H1 (cell line): ENCODE results near the gene OLA1. TPM values are rescaled to one million over a fixed set of nuclear protein-coding genes. Genes with fewer than 3 reads are reported as not detected.

ENCODE experiments used
- CTCF ChIA-PET: fragments of 300-600 bp; sonication (Branson Sonifier 250); formaldehyde crosslinking; loops from one replicate; lab custom pipeline; 2021; ENCODE audit not compliant: partially characterized antibody; lab: Charles Lee
- POLR2A ChIA-PET: fragments of 300-600 bp; sonication (Branson Sonifier 250); formaldehyde crosslinking; loops from one replicate; lab custom pipeline; 2021; ENCODE audit warnings: inconsistent platforms; ENCODE audit not compliant: partially characterized antibody; lab: Charles Lee
- DNase-seq, 2 experiments: peaks; one replicate each; pipeline versions ENCODE4 v3.0.0 to v3.0.0-alpha.2; 2010 to 2022; ENCODE audit warnings: low spot score in 2 of 2, low read depth in 1 of 2, mixed read lengths in 1 of 2
- FAIRE-seq: peaks from 2 replicates; lab custom pipeline; 2011; peaks lifted over from hg19 to GRCh38; lab: Jason Lieb, UNC
- H2AFZ ChIP-seq: 2 replicates; pipeline ENCODE4 v1.8.1; 2012; ENCODE audit warnings: low read length, inconsistent platforms
- H2AK5ac ChIP-seq: 2 replicates; pipeline ENCODE4 v1.6.1; 2013; ENCODE audit warnings: low read depth, low read length
- H2BK120ac ChIP-seq: replicated peaks from 2 replicates; pipeline ENCODE3; 2013; ENCODE audit warnings: low read depth, low read length, inconsistent platforms
- H2BK12ac ChIP-seq: 2 replicates; pipeline ENCODE4 v1.6.1; 2013; ENCODE audit warnings: low read depth, low read length
- H2BK15ac ChIP-seq: 2 replicates; pipeline ENCODE4 v1.6.1; 2013; ENCODE audit warnings: low read length
- H2BK20ac ChIP-seq: 2 replicates; pipeline ENCODE4 v1.6.1; 2013; ENCODE audit warnings: low read length
- H2BK5ac ChIP-seq: 2 replicates; pipeline ENCODE4 v1.6.1; 2013; ENCODE audit warnings: low read depth, low read length
- H3K14ac ChIP-seq: 2 replicates; pipeline ENCODE4 v1.6.1; 2013; ENCODE audit warnings: inconsistent platforms; ENCODE audit not compliant: insufficient read length
- H3K18ac ChIP-seq: 2 replicates; pipeline ENCODE4 v1.6.1; 2013; ENCODE audit warnings: low read length; ENCODE audit errors: extremely low read depth
- H3K23ac ChIP-seq: 2 replicates; pipeline ENCODE4 v1.6.1; 2013; ENCODE audit warnings: inconsistent platforms; ENCODE audit not compliant: insufficient read length
- H3K23me2 ChIP-seq: 2 replicates; pipeline ENCODE4 v1.6.1; 2013; ENCODE audit warnings: low read depth, low read length
- H3K27ac ChIP-seq: 2 replicates; pipeline ENCODE4 v1.6.1; 2011; ENCODE audit warnings: low read depth, low read length, inconsistent platforms
- H3K27me3 ChIP-seq, 4 experiments: replicated peaks in 1 of 4; 1 replicate in 1 of 4; 2 replicates in 3 of 4; pipeline versions ENCODE4 v1.6.1 to v1.8.1; 2011 to 2013; ENCODE audit warnings: low read length in 3 of 4, mild to moderate bottlenecking in 3 of 4, inconsistent platforms in 2 of 4, mixed read lengths in 2 of 4, moderate library complexity in 1 of 4; ENCODE audit not compliant: control insufficient read depth in 3 of 4, insufficient read depth in 3 of 4; ENCODE audit errors: extremely low read depth in 1 of 4
- H3K36me3 ChIP-seq, 4 experiments: 2 replicates each; pipeline versions ENCODE4 v1.6.1 to v1.8.1; 2011 to 2013; ENCODE audit warnings: mild to moderate bottlenecking in 4 of 4, low read length in 3 of 4, moderate library complexity in 2 of 4, control low read depth in 1 of 4, inconsistent platforms in 1 of 4; ENCODE audit not compliant: insufficient read depth in 4 of 4, control insufficient read depth in 2 of 4
- H3K4ac ChIP-seq: replicated peaks from 2 replicates; pipeline ENCODE3; 2013; ENCODE audit warnings: low read length, low read depth, mixed read lengths, inconsistent platforms; ENCODE audit not compliant: insufficient read length
- H3K4me1 ChIP-seq, 4 experiments: replicated peaks in 1 of 4; 1 replicate in 1 of 4; 2 replicates in 3 of 4; pipeline versions ENCODE4 v1.6.1 to v1.8.1; 2011 to 2013; ENCODE audit warnings: low read length in 3 of 4, inconsistent platforms in 2 of 4, mixed read lengths in 1 of 4; ENCODE audit not compliant: insufficient read depth in 4 of 4, control insufficient read depth in 3 of 4
- H3K4me2 ChIP-seq, 2 experiments: 2 replicates each; pipeline versions ENCODE4 v1.6.1 to v1.8.1; 2011 to 2013; ENCODE audit warnings: low read depth in 2 of 2, low read length in 2 of 2, control low read depth in 1 of 2, inconsistent platforms in 1 of 2, mild to moderate bottlenecking in 1 of 2; ENCODE audit not compliant: insufficient read depth in 1 of 2
- H3K4me3 ChIP-seq, 4 experiments: fragments of 200-600, 300-600 bp in 1 of 4; sonication (generic), shearing (Covaris generic), sonication (Bioruptor Twin) in 1 of 4; 2 replicates each; pipeline versions ENCODE4 v1.5.1 to v1.8.1; 2011 to 2016; ENCODE audit warnings: low read length in 4 of 4, low read depth in 3 of 4, control low read depth in 2 of 4, inconsistent platforms in 2 of 4, mild to moderate bottlenecking in 2 of 4, mixed read lengths in 1 of 4, moderate library complexity in 1 of 4; ENCODE audit not compliant: insufficient read depth in 2 of 4; ENCODE audit errors: extremely low read depth in 1 of 4
- H3K56ac ChIP-seq: replicated peaks from 2 replicates; pipeline ENCODE3; 2013; ENCODE audit warnings: low read depth, mild to moderate bottlenecking, mixed read lengths, low read length, inconsistent platforms; ENCODE audit not compliant: insufficient read length
- H3K79me1 ChIP-seq: 2 replicates; pipeline ENCODE4 v1.6.1; 2013; ENCODE audit warnings: low read depth, low read length, control low read depth
- H3K79me2 ChIP-seq, 2 experiments: 2 replicates each; pipeline versions ENCODE4 v1.6.1 to v1.8.1; 2012 to 2013; ENCODE audit warnings: low read length in 2 of 2, mild to moderate bottlenecking in 2 of 2, inconsistent platforms in 1 of 2; ENCODE audit not compliant: insufficient read depth in 2 of 2, control insufficient read depth in 1 of 2
- H3K9ac ChIP-seq, 4 experiments: replicated peaks in 1 of 4; 1 replicate in 1 of 4; 2 replicates in 3 of 4; pipeline versions ENCODE4 v1.6.1 to v1.8.1; 2011 to 2013; ENCODE audit warnings: low read depth in 3 of 4, low read length in 3 of 4, control low read depth in 2 of 4, mild to moderate bottlenecking in 2 of 4, moderate library complexity in 2 of 4, inconsistent platforms in 1 of 4; ENCODE audit errors: extremely low read depth in 1 of 4
- H3K9me3 ChIP-seq, 2 experiments: 2 replicates each; pipeline versions ENCODE4 v1.6.1 to v1.8.1; 2012 to 2013; ENCODE audit warnings: mild to moderate bottlenecking in 2 of 2, moderate library complexity in 2 of 2, control low read depth in 1 of 2, inconsistent platforms in 1 of 2, low read depth in 1 of 2, low read length in 1 of 2, mixed read lengths in 1 of 2; ENCODE audit not compliant: insufficient read depth in 2 of 2
- H4K20me1 ChIP-seq, 2 experiments: replicated peaks in 1 of 2; 2 replicates each; pipeline versions ENCODE3 to v1.8.1; 2011 to 2013; ENCODE audit warnings: inconsistent platforms in 2 of 2, low read length in 2 of 2, mild to moderate bottlenecking in 1 of 2; ENCODE audit not compliant: insufficient read depth in 2 of 2, control insufficient read depth in 1 of 2
- H4K5ac ChIP-seq: 2 replicates; pipeline ENCODE4 v1.6.1; 2013; ENCODE audit warnings: low read length, low read depth, mixed read lengths, inconsistent platforms; ENCODE audit not compliant: insufficient read length
- H4K8ac ChIP-seq: 2 replicates; pipeline ENCODE4 v1.8.0; 2013; ENCODE audit warnings: mild to moderate bottlenecking, moderate library complexity, low read length, inconsistent platforms; ENCODE audit not compliant: insufficient read depth; ENCODE audit errors: extremely low read depth
- H4K91ac ChIP-seq: replicated peaks from 2 replicates; pipeline ENCODE3; 2013; ENCODE audit warnings: low read length, mixed read lengths, inconsistent platforms; ENCODE audit not compliant: insufficient read length
- BACH1 ChIP-seq: IDR thresholded peaks from 2 replicates; pipeline ENCODE4 v1.6.1; 2012; ENCODE audit warnings: low read length, improper control_type of control experiment
- BCL11A ChIP-seq, 2 experiments: IDR thresholded peaks; one replicate each; pipeline ENCODE4 v1.6.1; 2011; ENCODE audit warnings: low read depth in 2 of 2, low read length in 2 of 2, mild to moderate bottlenecking in 2 of 2
- BRCA1 ChIP-seq: IDR thresholded peaks from 2 replicates; pipeline ENCODE4 v1.6.1; 2012; ENCODE audit warnings: low read depth, low read length, improper control_type of control experiment
- CHD2 ChIP-seq: IDR thresholded peaks from 2 replicates; pipeline ENCODE4 v1.6.1; 2012; ENCODE audit warnings: low read length, improper control_type of control experiment
- EZH2 ChIP-seq: fragments of 200-600 bp; sonication (generic); IDR thresholded peaks from 2 replicates; pipeline ENCODE4 v1.7.1; 2012; ENCODE audit warnings: low read depth, mild to moderate bottlenecking, moderate library complexity, low read length, inconsistent platforms; ENCODE audit not compliant: severe bottlenecking
- FOSL1 ChIP-seq: IDR thresholded peaks from 2 replicates; pipeline ENCODE4 v1.6.1; 2011; ENCODE audit warnings: mild to moderate bottlenecking, low read depth, low read length, moderate library complexity; ENCODE audit not compliant: insufficient read depth
- KDM4A ChIP-seq: IDR thresholded peaks from one replicate; pipeline ENCODE4 v1.7.1; 2012; ENCODE audit warnings: low read depth, mild to moderate bottlenecking, moderate library complexity, low read length, inconsistent platforms; ENCODE audit not compliant: severe bottlenecking
- NANOG ChIP-seq: IDR thresholded peaks from 2 replicates; pipeline ENCODE4 v1.6.1; 2011; ENCODE audit warnings: low read length, low read depth, mild to moderate bottlenecking, inconsistent platforms; ENCODE audit not compliant: insufficient read depth, poor library complexity, severe bottlenecking
- RBBP5 ChIP-seq: IDR thresholded peaks from 2 replicates; pipeline ENCODE4 v1.7.1; 2012; ENCODE audit warnings: low read depth, mild to moderate bottlenecking, inconsistent platforms, low read length, moderate library complexity, borderline replicate concordance
- RNF2 ChIP-seq: fragments of 200-900, 300-1000 bp; sonication (generic); IDR thresholded peaks from 2 replicates; pipeline ENCODE4 v1.7.1; 2016; ENCODE audit warnings: borderline replicate concordance, low read depth, mild to moderate bottlenecking, antibody characterized with exemption, low read length; ENCODE audit not compliant: poor library complexity, severe bottlenecking; ENCODE audit errors: missing control alignments
- SP4 ChIP-seq: IDR thresholded peaks from 2 replicates; pipeline ENCODE4 v1.6.1; 2012; ENCODE audit warnings: low read length, inconsistent platforms
- TAF7 ChIP-seq: optimal IDR thresholded peaks from 2 replicates; pipeline ENCODE3; 2011; ENCODE audit warnings: low read depth, mild to moderate bottlenecking, inconsistent platforms, low read length, moderate library complexity, borderline replicate concordance
- TCF12 ChIP-seq: IDR thresholded peaks from 2 replicates; pipeline ENCODE4 v1.6.1; 2011; ENCODE audit warnings: low read depth, mild to moderate bottlenecking, low read length
- WGBS, 2 experiments: shearing (Covaris generic) in 1 of 2; methylation state at CpG; one replicate each; pipeline versions ENCODE4 v1.1.6 to v1.1.7; 2013 to 2015; ENCODE audit warnings: low lambda C conversion rate in 2 of 2, mixed read lengths in 2 of 2, inconsistent platforms in 1 of 2, low coverage in 1 of 2, missing lambda C conversion rate in 1 of 2; ENCODE audit not compliant: insufficient replicate concordance in 2 of 2, insufficient coverage in 1 of 2, insufficient read length in 1 of 2; ENCODE audit errors: extremely low coverage in 1 of 2, missing lambda C conversion rate in 1 of 2; 5-methylcytosine and 5-hydroxymethylcytosine counted together
- polyA plus RNA-seq, 7 experiments: library from polyadenylated mRNA; depleted of rRNA in 3 of 7; stranded (reverse) in 5 of 7; unstranded in 2 of 7; fragments of >200 nt in 5 of 7; fragments of 200-250 nt in 2 of 7; gene quantifications; 1 replicate in 5 of 7; 2 replicates in 1 of 7; 4 replicates in 1 of 7; pipeline versions ENCODE4 v1.2.1 to v1.2.3, GENCODE V29; 2011 to 2013; ENCODE audit warnings: missing spikeins in 2 of 7, mixed read lengths in 2 of 7
- total RNA-seq: library from RNA; stranded (reverse); fragmentation: NEBNext Ultra II Directional; extraction: Animal tissue kit (Norgen Biotek cat#: 25700); gene quantifications from 2 replicates; pipeline ENCODE4 v1.2.1, GENCODE V29; 2021
- TF ChIP-seq, protein P1 (sequence below): IDR thresholded peaks from 2 replicates; pipeline ENCODE4 v1.6.1; 2012; ENCODE audit warnings: inconsistent platforms

Gene OLA1
- total and polyA plus RNA-seq, 2 of the 8 experiments (the other 6 are each of a cell fraction or from before 2014, with no cell fraction given), result 39.3 to 158 TPM

DNA sequence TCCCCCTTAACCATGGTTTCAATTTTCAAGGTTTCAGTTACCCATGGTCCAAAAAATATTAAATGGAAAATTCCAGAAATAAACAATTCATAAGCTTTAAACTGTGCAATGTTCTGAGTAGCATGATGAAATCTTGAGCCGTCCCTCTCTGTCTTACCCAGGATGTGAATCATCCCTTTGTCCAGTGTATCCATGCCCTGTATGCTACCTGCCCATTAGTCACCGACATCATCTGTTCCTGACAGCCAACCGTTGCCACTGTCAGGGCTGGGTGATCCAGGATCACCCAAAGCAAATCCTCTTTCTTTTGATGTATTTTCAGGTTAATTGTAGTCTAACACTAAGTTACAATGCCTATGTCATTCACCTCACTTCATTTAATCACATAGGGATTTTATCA lies 15.7 kb upstream of the OLA1 start:
- no peak overlapping the region for H4K5ac ChIP-seq
- H4K8ac ChIP-seq, result no peak overlapping the region
- H3K14ac ChIP-seq, result no peak overlapping the region
- H2AFZ ChIP-seq, result no peak overlapping the region
- H2BK120ac ChIP-seq, result no peak overlapping the region
- no peak overlapping the region for H2BK15ac ChIP-seq
- no peaks in the 10 kb centered on the region for H3K27me3 ChIP-seq
- DNase-seq (no peak), FAIRE-seq (no peak)
- no peak overlapping the region for H3K56ac ChIP-seq
- H3K23me2 ChIP-seq, result no peaks in the 10 kb centered on the region
- CTCF ChIA-PET, result no interaction called here
- no peak overlapping the region for H3K9ac ChIP-seq
- no peak overlapping the region for H3K18ac ChIP-seq
- no peaks in the 10 kb centered on the region for H3K9me3 ChIP-seq
- no peak overlapping the region for H3K4me2 ChIP-seq
- no peak overlapping the region for H2AK5ac ChIP-seq
- H2BK12ac ChIP-seq, result no peak overlapping the region
- no peak overlapping the region for H3K4me3 ChIP-seq
- 100% methylated on average over 3 of the region's 3 CpGs; no CpG with 5 or more reads in 1 of the 2 experiments for WGBS, 2 experiments
- H3K4me1 ChIP-seq, result peaks cover 0 to 12% (median 4%) of the 10 kb centered on the region in 4 experiments; a peak in 5 of 7 replicates
- H3K79me1 ChIP-seq, result no peaks in the 10 kb centered on the region
- no peak overlapping the region for H2BK5ac ChIP-seq
- no peak overlapping the region for H3K4ac ChIP-seq
- no peak overlapping the region for H3K27ac ChIP-seq
- no peaks in the 10 kb centered on the region for H3K36me3 ChIP-seq
- no peak overlapping the region for H2BK20ac ChIP-seq
- no peaks in the 10 kb centered on the region for H4K20me1 ChIP-seq
- POLR2A ChIA-PET, result interaction anchor here (0.6 kb wide), 1 partner anchor 154 kb away, joined by 3 read pairs; no protein-coding TSS in a partner anchor
- H3K79me2 ChIP-seq, result no peaks in the 10 kb centered on the region
- H3K23ac ChIP-seq, result no peak overlapping the region
- no peak overlapping the region for H4K91ac ChIP-seq
- TF ChIP-seq TAF7 (no peak), RBBP5 (no peak), TCF12 (no peak), BRCA1 (no peak), FOSL1 (no peak), EZH2 (no peak), RNF2 (no peak), BCL11A (IDR thresholded peaks at IDR 0.05; ENCODE audit: low read depth in 2 of 2, low read length in 2 of 2) (no peak), KDM4A (no peak), BACH1 (no peak), NANOG (no peak), CHD2 (no peak), SP4 (no peak)
- TF ChIP-seq, protein P1, sequence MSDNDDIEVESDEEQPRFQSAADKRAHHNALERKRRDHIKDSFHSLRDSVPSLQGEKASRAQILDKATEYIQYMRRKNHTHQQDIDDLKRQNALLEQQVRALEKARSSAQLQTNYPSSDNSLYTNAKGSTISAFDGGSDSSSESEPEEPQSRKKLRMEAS, result no peak
